ENCODE data around the gene RARA. TPM values are rescaled to one million over a fixed set of nuclear protein-coding genes. Genes with fewer than 3 reads are reported as not detected.

RARA gene
- total RNA-seq, 1 donor = 67.9 TPM

DNA sequence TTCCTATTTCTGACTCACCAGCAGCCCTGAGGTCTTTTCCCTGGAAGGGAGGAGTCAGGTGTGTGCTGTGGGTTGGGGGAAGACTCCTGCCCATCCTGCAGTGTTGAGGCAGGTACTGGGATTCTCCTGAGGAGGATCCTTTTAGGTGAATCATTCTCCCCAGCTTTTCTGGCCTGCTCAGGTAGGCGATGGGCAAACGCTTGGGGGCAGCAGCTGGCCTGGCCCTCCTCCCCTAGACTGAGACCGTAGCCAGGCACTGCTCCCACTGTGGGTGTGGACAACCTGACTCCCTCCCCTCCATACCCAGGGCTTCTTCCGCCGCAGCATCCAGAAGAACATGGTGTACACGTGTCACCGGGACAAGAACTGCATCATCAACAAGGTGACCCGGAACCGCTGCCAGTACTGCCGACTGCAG is 40.5 kb downstream of the RARA start:
- H3K4me1 ChIP-seq (ENCODE audit: insufficient read depth, low read length) = peaks cover 63% of the 10 kb centered on the region
- H3K9me3 ChIP-seq (ENCODE audit: low read depth, low read length) = no peaks in the 10 kb centered on the region

GRCh38 chr17:40349895-40350688 is 41.1 kb downstream of the RARA start:
- Histone ChIP-seq H3K9me3 (ENCODE audit: low read depth, low read length) (no peaks in the 10 kb centered on the region), H3K4me1 (ENCODE audit: insufficient read depth, low read length) (peaks cover 62% of the 10 kb centered on the region), H3K4me3 (ENCODE audit: low read length) (no peak overlapping the region), H3K27me3 (ENCODE audit: insufficient read depth, low read length) (no peaks in the 10 kb centered on the region)

More for the DNA sequence above, 40.5 kb downstream of the RARA start:
- no peaks in the 10 kb centered on the region for H3K27me3 ChIP-seq (ENCODE audit: insufficient read depth, low read length)
- no peak overlapping the region for H3K4me3 ChIP-seq (ENCODE audit: low read length)

- H3K4me3 ChIP-seq (ENCODE audit: low read length) = no peak overlapping the region
- peaks cover 55% of the 10 kb centered on the region for H3K4me1 ChIP-seq (ENCODE audit: insufficient read depth, low read length)
- no peaks in the 10 kb centered on the region for H3K27me3 ChIP-seq (ENCODE audit: insufficient read depth, low read length)
- no peaks in the 10 kb centered on the region for H3K9me3 ChIP-seq (ENCODE audit: low read depth, low read length)
Observed at GRCh38 chr17:40350689-40351358, 41.8 kb downstream of the RARA start.

- peaks cover 47% of the 10 kb centered on the region for H3K4me1 ChIP-seq (ENCODE audit: insufficient read depth, low read length)
Observed at GRCh38 chr17:40351359-40352236, 42.6 kb downstream of the RARA start.

GRCh38 chr17:40352237-40352778 is 43.3 kb downstream of the RARA start:
- H3K4me3 ChIP-seq (ENCODE audit: low read length) = no peak overlapping the region
- H3K4me1 ChIP-seq (ENCODE audit: insufficient read depth, low read length) = peaks cover 40% of the 10 kb centered on the region
- no peaks in the 10 kb centered on the region for H3K27me3 ChIP-seq (ENCODE audit: insufficient read depth, low read length)
- H3K9me3 ChIP-seq (ENCODE audit: low read depth, low read length) = no peaks in the 10 kb centered on the region

More at GRCh38 chr17:40351359-40352236, 42.6 kb downstream of the RARA start:
- Histone ChIP-seq H3K4me3 (ENCODE audit: low read length) (no peak overlapping the region), H3K9me3 (ENCODE audit: low read depth, low read length) (no peaks in the 10 kb centered on the region), H3K27me3 (ENCODE audit: insufficient read depth, low read length) (no peaks in the 10 kb centered on the region)

- Histone ChIP-seq H3K27me3 (ENCODE audit: insufficient read depth, low read length) (no peaks in the 10 kb centered on the region), H3K4me1 (ENCODE audit: insufficient read depth, low read length) (peaks cover 35% of the 10 kb centered on the region), H3K9me3 (ENCODE audit: low read depth, low read length) (no peaks in the 10 kb centered on the region), H3K4me3 (ENCODE audit: low read length) (no peak overlapping the region)
Observed at GRCh38 chr17:40352779-40353394, 43.9 kb downstream of the RARA start.

DNA sequence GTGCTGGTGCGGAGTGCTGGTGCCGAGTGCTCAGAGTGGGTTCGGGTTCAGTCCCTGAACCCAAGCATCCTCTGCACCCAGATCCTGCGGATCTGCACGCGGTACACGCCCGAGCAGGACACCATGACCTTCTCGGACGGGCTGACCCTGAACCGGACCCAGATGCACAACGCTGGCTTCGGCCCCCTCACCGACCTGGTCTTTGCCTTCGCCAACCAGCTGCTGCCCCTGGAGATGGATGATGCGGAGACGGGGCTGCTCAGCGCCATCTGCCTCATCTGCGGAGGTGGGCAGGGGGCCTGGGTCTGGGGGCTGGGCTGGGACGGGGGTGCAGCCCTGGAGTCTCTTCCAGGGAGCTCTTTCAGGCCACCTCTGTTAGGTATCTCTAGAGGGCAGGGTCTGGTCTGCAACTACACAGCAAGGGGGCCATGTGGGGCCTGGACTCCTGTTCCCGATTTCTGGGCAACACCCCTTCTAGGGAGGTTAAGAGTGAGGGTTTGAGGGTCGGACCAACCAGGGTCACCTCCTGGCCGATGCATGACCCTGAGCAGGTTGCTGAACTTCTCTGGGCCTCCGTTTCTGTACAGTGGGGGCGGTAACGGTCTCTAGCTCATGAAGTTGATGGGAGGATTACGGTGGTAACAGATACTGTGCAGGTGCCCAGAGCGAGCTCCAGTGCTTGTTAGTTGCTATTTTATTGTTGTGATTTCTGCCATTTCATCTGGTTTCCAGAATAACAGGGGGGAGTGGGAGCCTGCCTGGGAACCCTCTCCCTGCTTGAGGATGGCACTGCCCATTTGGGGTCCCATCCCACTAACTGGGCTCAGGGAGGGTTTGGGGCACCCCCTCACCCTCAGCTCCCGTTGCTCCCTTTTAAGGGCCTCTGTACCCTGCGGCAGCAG is 45.5 kb downstream of the RARA start:
- H3K4me1 ChIP-seq (ENCODE audit: insufficient read depth, low read length) = peaks cover 34% of the 10 kb centered on the region
- no peaks in the 10 kb centered on the region for H3K27me3 ChIP-seq (ENCODE audit: insufficient read depth, low read length)
- H3K9me3 ChIP-seq (ENCODE audit: low read depth, low read length) = no peaks in the 10 kb centered on the region
- H3K4me3 ChIP-seq (ENCODE audit: low read length) = no peak overlapping the region

DNA sequence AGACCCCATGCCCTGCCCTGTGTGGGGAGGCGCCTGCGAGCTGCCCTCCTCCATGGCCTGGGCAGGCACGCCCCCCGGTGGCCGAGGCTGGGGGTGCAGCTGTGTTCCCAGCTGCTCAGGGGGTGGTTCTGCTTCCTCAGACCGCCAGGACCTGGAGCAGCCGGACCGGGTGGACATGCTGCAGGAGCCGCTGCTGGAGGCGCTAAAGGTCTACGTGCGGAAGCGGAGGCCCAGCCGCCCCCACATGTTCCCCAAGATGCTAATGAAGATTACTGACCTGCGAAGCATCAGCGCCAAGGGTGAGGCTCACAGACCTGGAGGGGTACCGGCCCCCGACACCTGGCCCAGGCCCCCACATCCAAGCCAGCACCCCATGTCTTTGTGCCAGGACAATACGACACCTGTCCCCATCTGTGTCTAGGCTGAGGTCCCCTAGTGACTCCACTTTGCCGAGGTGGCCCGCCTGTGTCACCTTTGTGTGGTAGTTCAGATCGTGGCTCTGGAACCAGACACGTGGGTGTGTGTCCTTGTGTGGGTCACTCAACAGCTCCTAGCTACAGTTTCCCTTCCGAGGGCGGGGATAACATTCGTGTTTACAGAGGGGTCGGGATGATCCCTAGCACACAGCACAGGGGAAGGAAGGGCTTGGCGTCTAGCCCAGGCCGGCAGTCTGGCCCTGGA is 46.3 kb downstream of the RARA start:
- Histone ChIP-seq H3K9me3 (ENCODE audit: low read depth, low read length) (no peaks in the 10 kb centered on the region), H3K27me3 (ENCODE audit: insufficient read depth, low read length) (no peaks in the 10 kb centered on the region), H3K4me1 (ENCODE audit: insufficient read depth, low read length) (peaks cover 34% of the 10 kb centered on the region), H3K4me3 (ENCODE audit: low read length) (no peak overlapping the region)

GRCh38 chr17:40355804-40356758 is 47.1 kb downstream of the RARA start:
- Histone ChIP-seq H3K9me3 (ENCODE audit: low read depth, low read length) (no peaks in the 10 kb centered on the region), H3K4me3 (ENCODE audit: low read length) (no peak overlapping the region), H3K27me3 (ENCODE audit: insufficient read depth, low read length) (peaks cover 6% of the 10 kb centered on the region), H3K4me1 (ENCODE audit: insufficient read depth, low read length) (peaks cover 34% of the 10 kb centered on the region)

DNA sequence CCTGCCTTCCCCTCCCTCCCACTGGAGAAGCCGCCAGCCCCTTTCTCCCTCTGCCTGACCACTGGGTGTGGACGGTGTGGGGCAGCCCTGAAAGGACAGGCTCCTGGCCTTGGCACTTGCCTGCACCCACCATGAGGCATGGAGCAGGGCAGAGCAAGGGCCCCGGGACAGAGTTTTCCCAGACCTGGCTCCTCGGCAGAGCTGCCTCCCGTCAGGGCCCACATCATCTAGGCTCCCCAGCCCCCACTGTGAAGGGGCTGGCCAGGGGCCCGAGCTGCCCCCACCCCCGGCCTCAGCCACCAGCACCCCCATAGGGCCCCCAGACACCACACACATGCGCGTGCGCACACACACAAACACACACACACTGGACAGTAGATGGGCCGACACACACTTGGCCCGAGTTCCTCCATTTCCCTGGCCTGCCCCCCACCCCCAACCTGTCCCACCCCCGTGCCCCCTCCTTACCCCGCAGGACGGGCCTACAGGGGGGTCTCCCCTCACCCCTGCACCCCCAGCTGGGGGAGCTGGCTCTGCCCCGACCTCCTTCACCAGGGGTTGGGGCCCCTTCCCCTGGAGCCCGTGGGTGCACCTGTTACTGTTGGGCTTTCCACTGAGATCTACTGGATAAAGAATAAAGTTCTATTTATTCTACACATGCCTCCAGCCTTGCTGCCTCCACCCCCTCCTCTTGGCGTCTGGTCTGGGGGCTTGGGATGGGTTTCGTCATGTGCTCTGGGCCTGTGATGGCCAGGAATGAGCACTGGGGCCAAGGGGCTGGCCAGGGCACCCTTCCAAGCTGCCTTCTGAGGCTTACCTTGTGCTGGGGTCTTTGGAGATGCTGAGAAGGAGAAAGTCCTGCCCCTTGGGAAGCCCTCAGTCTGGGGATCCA is 48.3 kb downstream of the RARA start:
- Histone ChIP-seq H3K4me3 (ENCODE audit: low read length) (no peak overlapping the region), H3K9me3 (ENCODE audit: low read depth, low read length) (no peaks in the 10 kb centered on the region), H3K4me1 (ENCODE audit: insufficient read depth, low read length) (peaks cover 30% of the 10 kb centered on the region), H3K27me3 (ENCODE audit: insufficient read depth, low read length) (peaks cover 14% of the 10 kb centered on the region)

- no peak overlapping the region for H3K4me3 ChIP-seq (ENCODE audit: low read length)
- H3K4me1 ChIP-seq (ENCODE audit: insufficient read depth, low read length) = peaks cover 23% of the 10 kb centered on the region
- peaks cover 17% of the 10 kb centered on the region for H3K27me3 ChIP-seq (ENCODE audit: insufficient read depth, low read length)
- no peaks in the 10 kb centered on the region for H3K9me3 ChIP-seq (ENCODE audit: low read depth, low read length)
Observed at GRCh38 chr17:40358323-40359038, 49.5 kb downstream of the RARA start.
